ENCODE measurements around the gene NELL1.

Gene NELL1

DNA sequence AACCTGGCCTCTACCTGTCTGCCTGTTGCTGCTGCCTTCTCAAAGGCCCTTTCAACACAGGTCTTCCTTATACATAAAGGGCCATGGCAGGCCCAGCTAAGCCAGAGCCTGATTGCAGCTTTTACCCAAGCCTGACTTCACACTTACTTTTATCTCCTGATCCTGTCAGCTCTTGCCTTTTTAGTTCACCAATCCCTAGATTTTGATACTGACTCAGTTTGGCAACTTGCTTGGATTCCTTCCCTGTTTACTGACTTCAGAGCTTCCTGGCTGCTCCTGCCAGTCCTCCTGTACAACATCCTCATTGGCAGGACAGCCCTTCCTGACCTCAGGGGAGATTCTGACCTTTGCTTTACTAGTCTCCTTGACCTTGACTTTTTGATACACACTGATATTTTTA, 195.2 kb downstream of the NELL1 start:
- ATAC-seq: no peak

DNA sequence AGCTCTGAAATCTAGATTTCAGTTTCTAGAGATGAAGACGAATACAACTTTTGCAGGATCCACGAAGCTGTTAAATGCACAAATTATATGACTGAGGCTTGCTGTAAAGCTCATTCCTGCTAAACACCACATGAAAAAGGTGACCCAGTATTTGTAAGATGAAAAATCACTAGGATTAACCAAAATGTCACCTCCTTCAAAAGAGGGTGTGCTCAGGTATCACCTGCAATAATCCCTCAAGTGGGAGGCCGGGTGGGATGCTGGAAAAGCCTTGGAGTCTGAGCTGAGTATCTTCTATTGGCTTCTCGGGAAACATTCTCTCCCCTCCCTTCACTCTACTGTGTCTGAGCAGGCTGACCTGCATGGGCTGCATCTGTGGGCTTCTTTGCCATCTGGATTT, 195.8 kb downstream of the NELL1 start:
- ATAC-seq: no peak
- TF ChIP-seq ZFP30 (CRISPR knock-in tag; IDR thresholded peaks at IDR 0.05) (no peak), SNAI2 (CRISPR knock-in tag; IDR thresholded peaks at IDR 0.05) (no peak), POU6F1 (CRISPR knock-in tag; IDR thresholded peaks at IDR 0.05; ENCODE audit: borderline replicate concordance, low read depth) (no peak), ZNF8 (CRISPR knock-in tag; IDR thresholded peaks at IDR 0.05) (no peak), ZNF565 (CRISPR knock-in tag; conservative IDR thresholded peaks at IDR 0.05; ENCODE audit: low read depth) (no peak), ISL1 (CRISPR knock-in tag; IDR thresholded peaks at IDR 0.05) (no peak), PPARA (CRISPR knock-in tag; IDR thresholded peaks at IDR 0.05; ENCODE audit: borderline replicate concordance) (no peak), GLIS3 (CRISPR knock-in tag; IDR thresholded peaks at IDR 0.05) (no peak), CSDC2 (CRISPR knock-in tag; IDR thresholded peaks at IDR 0.05) (no peak), ESRRG (CRISPR knock-in tag; IDR thresholded peaks at IDR 0.05) (no peak), ZFP3 (CRISPR knock-in tag; IDR thresholded peaks at IDR 0.05) (no peak), ARNTL (CRISPR knock-in tag; IDR thresholded peaks at IDR 0.05; ENCODE audit: borderline replicate concordance, low read depth) (no peak), ZNF70 (CRISPR knock-in tag; IDR thresholded peaks at IDR 0.05) (no peak), ZC3H10 (CRISPR knock-in tag; IDR thresholded peaks at IDR 0.05) (no peak), RARB (CRISPR knock-in tag; IDR thresholded peaks at IDR 0.05) (no peak), TCF4 (CRISPR knock-in tag; IDR thresholded peaks at IDR 0.05; ENCODE audit: borderline replicate concordance) (no peak)
- TF ChIP-seq, protein P1, sequence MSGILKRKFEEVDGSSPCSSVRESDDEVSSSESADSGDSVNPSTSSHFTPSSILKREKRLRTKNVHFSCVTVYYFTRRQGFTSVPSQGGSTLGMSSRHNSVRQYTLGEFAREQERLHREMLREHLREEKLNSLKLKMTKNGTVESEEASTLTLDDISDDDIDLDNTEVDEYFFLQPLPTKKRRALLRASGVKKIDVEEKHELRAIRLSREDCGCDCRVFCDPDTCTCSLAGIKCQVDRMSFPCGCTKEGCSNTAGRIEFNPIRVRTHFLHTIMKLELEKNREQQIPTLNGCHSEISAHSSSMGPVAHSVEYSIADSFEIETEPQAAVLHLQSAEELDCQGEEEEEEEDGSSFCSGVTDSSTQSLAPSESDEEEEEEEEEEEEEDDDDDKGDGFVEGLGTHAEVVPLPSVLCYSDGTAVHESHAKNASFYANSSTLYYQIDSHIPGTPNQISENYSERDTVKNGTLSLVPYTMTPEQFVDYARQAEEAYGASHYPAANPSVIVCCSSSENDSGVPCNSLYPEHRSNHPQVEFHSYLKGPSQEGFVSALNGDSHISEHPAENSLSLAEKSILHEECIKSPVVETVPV (CRISPR knock-in tag; IDR thresholded peaks at IDR 0.05): no peak
- TF ChIP-seq, protein P2, sequence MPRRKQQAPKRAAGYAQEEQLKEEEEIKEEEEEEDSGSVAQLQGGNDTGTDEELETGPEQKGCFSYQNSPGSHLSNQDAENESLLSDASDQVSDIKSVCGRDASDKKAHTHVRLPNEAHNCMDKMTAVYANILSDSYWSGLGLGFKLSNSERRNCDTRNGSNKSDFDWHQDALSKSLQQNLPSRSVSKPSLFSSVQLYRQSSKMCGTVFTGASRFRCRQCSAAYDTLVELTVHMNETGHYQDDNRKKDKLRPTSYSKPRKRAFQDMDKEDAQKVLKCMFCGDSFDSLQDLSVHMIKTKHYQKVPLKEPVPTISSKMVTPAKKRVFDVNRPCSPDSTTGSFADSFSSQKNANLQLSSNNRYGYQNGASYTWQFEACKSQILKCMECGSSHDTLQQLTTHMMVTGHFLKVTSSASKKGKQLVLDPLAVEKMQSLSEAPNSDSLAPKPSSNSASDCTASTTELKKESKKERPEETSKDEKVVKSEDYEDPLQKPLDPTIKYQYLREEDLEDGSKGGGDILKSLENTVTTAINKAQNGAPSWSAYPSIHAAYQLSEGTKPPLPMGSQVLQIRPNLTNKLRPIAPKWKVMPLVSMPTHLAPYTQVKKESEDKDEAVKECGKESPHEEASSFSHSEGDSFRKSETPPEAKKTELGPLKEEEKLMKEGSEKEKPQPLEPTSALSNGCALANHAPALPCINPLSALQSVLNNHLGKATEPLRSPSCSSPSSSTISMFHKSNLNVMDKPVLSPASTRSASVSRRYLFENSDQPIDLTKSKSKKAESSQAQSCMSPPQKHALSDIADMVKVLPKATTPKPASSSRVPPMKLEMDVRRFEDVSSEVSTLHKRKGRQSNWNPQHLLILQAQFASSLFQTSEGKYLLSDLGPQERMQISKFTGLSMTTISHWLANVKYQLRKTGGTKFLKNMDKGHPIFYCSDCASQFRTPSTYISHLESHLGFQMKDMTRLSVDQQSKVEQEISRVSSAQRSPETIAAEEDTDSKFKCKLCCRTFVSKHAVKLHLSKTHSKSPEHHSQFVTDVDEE (CRISPR knock-in tag; IDR thresholded peaks at IDR 0.05): no peak

More for the DNA sequence above, 195.2 kb downstream of the NELL1 start:
- no peak for TF ChIP-seq CSDC2 (CRISPR knock-in tag; IDR thresholded peaks at IDR 0.05)
- no peak for TF ChIP-seq OSR1 (CRISPR knock-in tag; IDR thresholded peaks at IDR 0.05)
- TF ChIP-seq, protein P2 (CRISPR knock-in tag; IDR thresholded peaks at IDR 0.05): no peak
- TF ChIP-seq, protein P3, sequence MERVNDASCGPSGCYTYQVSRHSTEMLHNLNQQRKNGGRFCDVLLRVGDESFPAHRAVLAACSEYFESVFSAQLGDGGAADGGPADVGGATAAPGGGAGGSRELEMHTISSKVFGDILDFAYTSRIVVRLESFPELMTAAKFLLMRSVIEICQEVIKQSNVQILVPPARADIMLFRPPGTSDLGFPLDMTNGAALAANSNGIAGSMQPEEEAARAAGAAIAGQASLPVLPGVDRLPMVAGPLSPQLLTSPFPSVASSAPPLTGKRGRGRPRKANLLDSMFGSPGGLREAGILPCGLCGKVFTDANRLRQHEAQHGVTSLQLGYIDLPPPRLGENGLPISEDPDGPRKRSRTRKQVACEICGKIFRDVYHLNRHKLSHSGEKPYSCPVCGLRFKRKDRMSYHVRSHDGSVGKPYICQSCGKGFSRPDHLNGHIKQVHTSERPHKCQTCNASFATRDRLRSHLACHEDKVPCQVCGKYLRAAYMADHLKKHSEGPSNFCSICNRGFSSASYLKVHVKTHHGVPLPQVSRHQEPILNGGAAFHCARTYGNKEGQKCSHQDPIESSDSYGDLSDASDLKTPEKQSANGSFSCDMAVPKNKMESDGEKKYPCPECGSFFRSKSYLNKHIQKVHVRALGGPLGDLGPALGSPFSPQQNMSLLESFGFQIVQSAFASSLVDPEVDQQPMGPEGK (CRISPR knock-in tag; IDR thresholded peaks at IDR 0.05; ENCODE audit: borderline replicate concordance): no peak
- TF ChIP-seq GLIS3 (CRISPR knock-in tag; IDR thresholded peaks at IDR 0.05): no peak
- TF ChIP-seq ZFP3 (CRISPR knock-in tag; IDR thresholded peaks at IDR 0.05): no peak
- TF ChIP-seq PPARA (CRISPR knock-in tag; IDR thresholded peaks at IDR 0.05; ENCODE audit: borderline replicate concordance): no peak
- TF ChIP-seq ZNF565 (CRISPR knock-in tag; conservative IDR thresholded peaks at IDR 0.05; ENCODE audit: low read depth): no peak
- TF ChIP-seq, protein P1 (CRISPR knock-in tag; IDR thresholded peaks at IDR 0.05): no peak
- TF ChIP-seq, protein P4, sequence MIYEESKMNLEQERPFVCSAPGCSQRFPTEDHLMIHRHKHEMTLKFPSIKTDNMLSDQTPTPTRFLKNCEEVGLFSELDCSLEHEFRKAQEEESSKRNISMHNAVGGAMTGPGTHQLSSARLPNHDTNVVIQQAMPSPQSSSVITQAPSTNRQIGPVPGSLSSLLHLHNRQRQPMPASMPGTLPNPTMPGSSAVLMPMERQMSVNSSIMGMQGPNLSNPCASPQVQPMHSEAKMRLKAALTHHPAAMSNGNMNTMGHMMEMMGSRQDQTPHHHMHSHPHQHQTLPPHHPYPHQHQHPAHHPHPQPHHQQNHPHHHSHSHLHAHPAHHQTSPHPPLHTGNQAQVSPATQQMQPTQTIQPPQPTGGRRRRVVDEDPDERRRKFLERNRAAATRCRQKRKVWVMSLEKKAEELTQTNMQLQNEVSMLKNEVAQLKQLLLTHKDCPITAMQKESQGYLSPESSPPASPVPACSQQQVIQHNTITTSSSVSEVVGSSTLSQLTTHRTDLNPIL (CRISPR knock-in tag; IDR thresholded peaks at IDR 0.05; ENCODE audit: low read depth): no peak
- TF ChIP-seq ISL1 (CRISPR knock-in tag; IDR thresholded peaks at IDR 0.05): no peak

All from SK-N-SH treated with all-trans-retinoic acid at 6 μM for 48 hours (cell line).